CD8-positive, alpha-beta memory T cell (primary cell): ENCODE data around the gene CKAP4. TPM values are rescaled to one million over a fixed set of nuclear protein-coding genes. Genes with fewer than 3 reads are reported as not detected.

Experiments
- CTCF ChIA-PET: fragments of 350-600 bp; sonication (Branson Sonifier 250); formaldehyde crosslinking; loops from one replicate; lab custom pipeline; 2021; ENCODE audit warnings: antibody characterized with exemption; lab: Charles Lee
- POLR2A ChIA-PET: fragments of 350-600 bp; sonication (Branson Sonifier 250); formaldehyde crosslinking; loops from one replicate; lab custom pipeline; 2021; ENCODE audit warnings: antibody characterized with exemption; lab: Charles Lee
- DNase-seq, 5 donors: peaks; one replicate each; pipeline versions ENCODE4 v3.0.0 to v3.0.0-alpha.2; 2020 to 2022; ENCODE audit warnings: mixed read lengths in 1 of 5
- H3K27ac ChIP-seq: one replicate; pipeline ENCODE4 v1.7.0; 2013; ENCODE audit warnings: low read depth, mild to moderate bottlenecking, low read length, moderate library complexity
- H3K27me3 ChIP-seq: 2 replicates; pipeline ENCODE4 v1.7.0; 2013; ENCODE audit warnings: low read length, mild to moderate bottlenecking; ENCODE audit not compliant: insufficient read depth, poor library complexity, severe bottlenecking
- H3K36me3 ChIP-seq: 2 replicates; pipeline ENCODE4 v1.7.0; 2013; ENCODE audit warnings: mild to moderate bottlenecking, low read length, moderate library complexity; ENCODE audit not compliant: insufficient read depth
- H3K4me1 ChIP-seq: 2 replicates; pipeline ENCODE4 v1.7.0; 2013; ENCODE audit warnings: mild to moderate bottlenecking, low read length, moderate library complexity; ENCODE audit not compliant: insufficient read depth
- H3K4me3 ChIP-seq: 2 replicates; pipeline ENCODE4 v1.7.0; 2013; ENCODE audit warnings: mild to moderate bottlenecking, low read length
- H3K9me3 ChIP-seq: 2 replicates; pipeline ENCODE4 v1.7.0; 2013; ENCODE audit warnings: mild to moderate bottlenecking, low read length
- H3K27ac Mint-ChIP-seq, 8 donors: one replicate each; pipeline ENCODE4 v1.8.0; 2020 to 2021; ENCODE audit warnings: mixed read lengths in 8 of 8, mild to moderate bottlenecking in 6 of 8, inconsistent platforms in 3 of 8, moderate library complexity in 3 of 8
- H3K27me3 Mint-ChIP-seq, 2 donors: one replicate each; pipeline ENCODE4 v1.8.0; 2020 to 2021; ENCODE audit warnings: mixed read lengths in 2 of 2, mild to moderate bottlenecking in 1 of 2, moderate library complexity in 1 of 2
- H3K36me3 Mint-ChIP-seq, 3 donors: one replicate each; pipeline ENCODE4 v1.8.0; 2020 to 2021; ENCODE audit warnings: mixed read lengths in 3 of 3, inconsistent platforms in 1 of 3, mild to moderate bottlenecking in 1 of 3
- H3K4me1 Mint-ChIP-seq, 3 donors: one replicate each; pipeline ENCODE4 v1.8.0; 2020 to 2021; ENCODE audit warnings: mixed read lengths in 3 of 3, inconsistent platforms in 1 of 3, mild to moderate bottlenecking in 1 of 3
- H3K4me3 Mint-ChIP-seq, 7 donors: one replicate each; pipeline ENCODE4 v1.8.0; 2020 to 2021; ENCODE audit warnings: mixed read lengths in 7 of 7, mild to moderate bottlenecking in 6 of 7, moderate library complexity in 4 of 7, inconsistent platforms in 2 of 7
- H3K9me3 Mint-ChIP-seq, 5 donors: one replicate each; pipeline ENCODE4 v1.8.0; 2020 to 2022; ENCODE audit warnings: mixed read lengths in 5 of 5, mild to moderate bottlenecking in 3 of 5, moderate library complexity in 2 of 5, inconsistent platforms in 1 of 5
- polyA plus RNA-seq: library from polyadenylated mRNA; unstranded; fragments of 300-500 nt; fragmentation: Illumina TruSeq; gene quantifications from one replicate; pipeline ENCODE4 v1.2.3, GENCODE V29; 2021
- total RNA-seq, 2 experiments: library from RNA; stranded (reverse); gene quantifications; one replicate each; pipeline ENCODE4 v1.2.3, GENCODE V29; 2021

The CKAP4 gene
- total and polyA plus RNA-seq, 3 experiments from 2014 or later: 7.6 to 11.3 (median 10.1) TPM

GRCh38 chr12:106226884-106227640 lies 20.8 kb downstream of the CKAP4 start:
- DNase-seq: peak in 3 of 5 donors; percentile 31 to 57 (median 53)
- Histone ChIP-seq H3K9me3 (no peaks in the 10 kb centered on the region), H3K4me1 (peaks cover 8% of the 10 kb centered on the region), H3K4me3 (no peak overlapping the region), H3K36me3 (no peaks in the 10 kb centered on the region), H3K27ac (peak overlapping the region; percentile 28), H3K27me3 (no peaks in the 10 kb centered on the region)
- Mint-ChIP-seq H3K27me3 (peaks cover 7 to 9% of the 10 kb centered on the region in 2 donors), H3K27ac (peak overlapping the region; percentile 79 to 94 (median 91)), H3K36me3 (no peaks in the 10 kb centered on the region), H3K4me3 (peak overlapping the region in 4 of 7 donors; percentile 9 to 50 (median 30)), H3K9me3 (peaks cover 0 to 2% (median 0%) of the 10 kb centered on the region in 5 donors), H3K4me1 (peaks cover 13 to 20% (median 14%) of the 10 kb centered on the region in 3 donors)
- ChIA-PET CTCF (interaction anchor here (0.7 to 4.3 kb wide), 23 partner anchors 10 to 131 kb away, joined by 3 to 56 read pairs (median 5); partner anchors contain the start of gene TCP11L2), POLR2A (interaction anchor here (1.0 to 1.4 kb wide), 4 partner anchors 21 to 76 kb away, joined by 3 to 10 read pairs (median 4); partner anchors contain the start of genes CKAP4 and TCP11L2)

- POLR2A ChIA-PET: interaction anchor here (0.6 kb wide), 1 partner anchor 69 kb away, joined by 3 read pairs; no protein-coding TSS in a partner anchor
- H3K4me1 Mint-ChIP-seq: peaks cover 13 to 20% (median 14%) of the 10 kb centered on the region in 3 donors
- H3K27me3 ChIP-seq: no peaks in the 10 kb centered on the region
- no peaks in the 10 kb centered on the region for H3K9me3 ChIP-seq
- H3K36me3 Mint-ChIP-seq: peaks cover 0 to 1% (median 0%) of the 10 kb centered on the region in 3 donors
- H3K36me3 ChIP-seq: no peaks in the 10 kb centered on the region
- peak overlapping the region in 1 of 8 donors; percentile 79 for H3K27ac Mint-ChIP-seq
- peaks cover 13 to 18% of the 10 kb centered on the region in 2 donors for H3K27me3 Mint-ChIP-seq
- H3K27ac ChIP-seq: no peak overlapping the region
- H3K9me3 Mint-ChIP-seq: no peaks in the 10 kb centered on the region
- H3K4me3 Mint-ChIP-seq: no peak overlapping the region
- CTCF ChIA-PET: interaction anchor here (0.6 to 2.9 kb wide), 23 partner anchors 9 to 143 kb away, joined by 3 to 24 read pairs (median 4); partner anchors contain the start of gene TCP11L2
- DNase-seq: no peak
- peaks cover 8% of the 10 kb centered on the region for H3K4me1 ChIP-seq
- no peak overlapping the region for H3K4me3 ChIP-seq
These were observed 23.5 kb downstream of the CKAP4 start for GRCh38 chr12:106224355-106224706.

- Mint-ChIP-seq H3K36me3 (peaks cover 0 to 1% (median 0%) of the 10 kb centered on the region in 3 donors), H3K9me3 (peaks cover 0 to 5% (median 1%) of the 10 kb centered on the region in 5 donors), H3K4me3 (no peak overlapping the region), H3K27ac (peak overlapping the region in 2 of 8 donors; percentile 40 to 79), H3K27me3 (peaks cover 13 to 21% of the 10 kb centered on the region in 2 donors), H3K4me1 (peaks cover 13 to 20% (median 14%) of the 10 kb centered on the region in 3 donors)
- peaks cover 8% of the 10 kb centered on the region for H3K4me1 ChIP-seq
- no peak overlapping the region for H3K27ac ChIP-seq
- no peaks in the 10 kb centered on the region for H3K9me3 ChIP-seq
- POLR2A ChIA-PET: interaction anchor here (0.6 kb wide), 1 partner anchor 70 kb away, joined by 3 read pairs; no protein-coding TSS in a partner anchor
- peak; percentile 49 to 77 (median 54) for DNase-seq
- H3K36me3 ChIP-seq: no peaks in the 10 kb centered on the region
- H3K27me3 ChIP-seq: no peaks in the 10 kb centered on the region
- no peak overlapping the region for H3K4me3 ChIP-seq
- CTCF ChIA-PET: interaction anchor here (0.6 to 2.9 kb wide), 27 partner anchors 8 to 143 kb away, joined by 3 to 24 read pairs (median 4); partner anchors contain the start of gene TCP11L2
These were observed 24.1 kb downstream of the CKAP4 start for GRCh38 chr12:106223485-106224354.

- DNase-seq: no peak
- H3K4me1 Mint-ChIP-seq: peaks cover 0 to 3% (median 2%) of the 10 kb centered on the region in 3 donors
- H3K27me3 ChIP-seq: no peaks in the 10 kb centered on the region
- no peaks in the 10 kb centered on the region for H3K36me3 ChIP-seq
- no peak overlapping the region for H3K4me3 Mint-ChIP-seq
- peaks cover 22 to 42% of the 10 kb centered on the region in 2 donors for H3K27me3 Mint-ChIP-seq
- POLR2A ChIA-PET: no interaction called here
- H3K4me1 ChIP-seq: no peaks in the 10 kb centered on the region
- H3K36me3 Mint-ChIP-seq: peaks cover 0 to 6% (median 4%) of the 10 kb centered on the region in 3 donors
- CTCF ChIA-PET: interaction anchor here (0.6 kb wide), 1 partner anchor 47 kb away, joined by 3 read pairs; no protein-coding TSS in a partner anchor
- H3K9me3 ChIP-seq: no peaks in the 10 kb centered on the region
- no peak overlapping the region for H3K4me3 ChIP-seq
- H3K9me3 Mint-ChIP-seq: peaks cover 6 to 14% (median 11%) of the 10 kb centered on the region in 5 donors
- no peak overlapping the region for H3K27ac ChIP-seq
- no peak overlapping the region for H3K27ac Mint-ChIP-seq
These were observed 27.3 kb downstream of the CKAP4 start for GRCh38 chr12:106220536-106220935.

DNA sequence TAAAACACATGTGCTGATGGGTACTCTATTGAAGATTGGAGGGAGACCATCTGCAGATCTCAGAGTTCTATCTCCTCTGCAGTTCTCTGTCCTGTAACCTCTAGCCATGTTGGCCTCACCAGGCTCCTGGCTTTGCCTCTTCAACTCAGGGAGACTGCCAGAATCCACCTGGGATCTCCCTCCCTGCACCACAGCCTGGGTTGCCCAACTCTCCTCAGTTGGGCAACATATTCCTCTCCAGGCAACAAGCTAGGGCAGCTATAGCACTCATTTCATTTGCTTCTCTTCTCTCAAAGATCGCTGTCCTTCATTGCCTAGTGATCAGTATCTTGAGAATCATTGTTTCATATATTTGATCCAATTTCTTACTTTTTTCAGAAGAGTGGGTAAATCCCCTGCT lies 28.8 kb downstream of the CKAP4 start:
- ChIA-PET POLR2A (no interaction called here), CTCF (no interaction called here)
- H3K27ac Mint-ChIP-seq: no peak overlapping the region
- Histone ChIP-seq H3K9me3 (no peaks in the 10 kb centered on the region), H3K36me3 (no peaks in the 10 kb centered on the region), H3K4me3 (no peak overlapping the region), H3K27me3 (peaks cover 5% of the 10 kb centered on the region), H3K4me1 (no peaks in the 10 kb centered on the region), H3K27ac (no peak overlapping the region)
- no peak overlapping the region for H3K4me3 Mint-ChIP-seq
- H3K4me1 Mint-ChIP-seq: peaks cover 0 to 2% (median 1%) of the 10 kb centered on the region in 3 donors
- peaks cover 6 to 14% (median 11%) of the 10 kb centered on the region in 5 donors for H3K9me3 Mint-ChIP-seq
- no peak for DNase-seq
- H3K27me3 Mint-ChIP-seq: peaks cover 20 to 52% of the 10 kb centered on the region in 2 donors
- H3K36me3 Mint-ChIP-seq: peaks cover 0 to 6% (median 4%) of the 10 kb centered on the region in 3 donors

DNA sequence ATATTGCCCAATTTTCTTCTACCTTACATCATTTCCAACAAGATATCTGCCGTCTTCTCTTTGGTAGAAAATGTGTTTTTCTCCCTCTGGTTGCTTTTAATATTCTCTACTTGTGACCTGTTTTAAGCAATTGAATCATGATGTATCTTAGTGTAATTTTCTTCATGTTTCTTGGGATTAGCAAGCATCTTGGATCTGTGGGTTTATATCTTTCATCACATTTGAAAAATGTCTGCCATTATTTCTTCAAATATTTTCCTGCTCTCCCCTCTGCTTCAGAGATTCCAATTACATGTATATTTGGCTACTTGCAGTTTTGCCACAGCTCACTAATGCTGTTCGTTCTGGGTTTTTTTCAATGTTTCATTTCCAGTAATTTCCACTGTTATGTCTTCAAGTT lies 30.1 kb downstream of the CKAP4 start:
- CTCF ChIA-PET: interaction anchor here (1.9 kb wide), 1 partner anchor 9 kb away, joined by 4 read pairs; no protein-coding TSS in a partner anchor
- Mint-ChIP-seq H3K9me3 (peaks cover 6 to 14% (median 11%) of the 10 kb centered on the region in 5 donors), H3K27me3 (peaks cover 27 to 63% of the 10 kb centered on the region in 2 donors), H3K4me1 (no peaks in the 10 kb centered on the region), H3K27ac (no peak overlapping the region), H3K4me3 (no peak overlapping the region), H3K36me3 (peaks cover 0 to 6% (median 4%) of the 10 kb centered on the region in 3 donors)
- DNase-seq: no peak
- Histone ChIP-seq H3K27me3 (peaks cover 5% of the 10 kb centered on the region), H3K27ac (no peak overlapping the region), H3K36me3 (no peaks in the 10 kb centered on the region), H3K4me3 (no peak overlapping the region), H3K9me3 (no peaks in the 10 kb centered on the region), H3K4me1 (no peaks in the 10 kb centered on the region)
- POLR2A ChIA-PET: no interaction called here

GRCh38 chr12:106214571-106214970 lies 33.2 kb downstream of the CKAP4 start:
- Histone ChIP-seq H3K36me3 (no peaks in the 10 kb centered on the region), H3K9me3 (no peaks in the 10 kb centered on the region), H3K4me1 (no peaks in the 10 kb centered on the region), H3K27me3 (peaks cover 5% of the 10 kb centered on the region), H3K27ac (no peak overlapping the region), H3K4me3 (no peak overlapping the region)
- H3K4me1 Mint-ChIP-seq: no peaks in the 10 kb centered on the region
- H3K9me3 Mint-ChIP-seq: peaks cover 6 to 14% (median 11%) of the 10 kb centered on the region in 5 donors
- peaks cover 0 to 6% (median 4%) of the 10 kb centered on the region in 3 donors for H3K36me3 Mint-ChIP-seq
- POLR2A ChIA-PET: no interaction called here
- no peak overlapping the region for H3K4me3 Mint-ChIP-seq
- H3K27me3 Mint-ChIP-seq: peaks cover 26 to 69% of the 10 kb centered on the region in 2 donors
- CTCF ChIA-PET: interaction anchor here (0.8 to 2.3 kb wide), 2 partner anchors 9 to 14 kb away, joined by 3 to 9 read pairs; no protein-coding TSS in a partner anchor
- H3K27ac Mint-ChIP-seq: no peak overlapping the region
- DNase-seq: no peak
